ENCODE data around the gene HNRNPH1. TPM values are rescaled to one million over a fixed set of nuclear protein-coding genes. Genes with fewer than 3 reads are reported as not detected.

The HNRNPH1 gene
- total RNA-seq, 2 experiments from 2014 or later = 811 to 1,007 TPM

DNA sequence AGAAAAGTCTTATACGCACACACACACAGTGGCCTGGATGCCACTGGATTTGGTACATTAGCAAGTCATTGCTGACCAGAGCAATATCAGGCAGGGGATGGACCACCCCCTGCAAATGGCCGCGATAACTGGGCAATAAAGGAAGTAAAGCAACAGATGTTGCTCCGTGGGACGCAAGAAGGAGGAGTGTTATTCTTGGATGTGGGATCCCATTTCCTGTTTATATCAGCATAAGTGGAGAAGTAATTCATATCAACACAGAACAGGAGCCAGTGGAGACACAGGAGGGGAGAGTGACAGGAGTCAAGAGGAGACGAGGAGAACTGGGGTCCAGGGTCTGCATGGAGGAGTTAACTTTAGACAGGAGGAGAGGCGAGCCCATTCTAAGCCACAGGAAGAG, 54.8 kb downstream of the HNRNPH1 start:
- H3K27me3 Mint-ChIP-seq = no peaks in the 10 kb centered on the region
- H3K4me3 Mint-ChIP-seq = no peak overlapping the region
- no peaks in the 10 kb centered on the region for H3K9me3 Mint-ChIP-seq (ENCODE audit: low read depth)
- no peak for ATAC-seq
- H3K4me1 Mint-ChIP-seq = no peaks in the 10 kb centered on the region
- CTCF ChIA-PET = no interaction called here
- no peak for DNase-seq
- peak overlapping the region; percentile 38 for H3K27ac Mint-ChIP-seq
- H3K36me3 Mint-ChIP-seq = peaks cover 30% of the 10 kb centered on the region

DNA sequence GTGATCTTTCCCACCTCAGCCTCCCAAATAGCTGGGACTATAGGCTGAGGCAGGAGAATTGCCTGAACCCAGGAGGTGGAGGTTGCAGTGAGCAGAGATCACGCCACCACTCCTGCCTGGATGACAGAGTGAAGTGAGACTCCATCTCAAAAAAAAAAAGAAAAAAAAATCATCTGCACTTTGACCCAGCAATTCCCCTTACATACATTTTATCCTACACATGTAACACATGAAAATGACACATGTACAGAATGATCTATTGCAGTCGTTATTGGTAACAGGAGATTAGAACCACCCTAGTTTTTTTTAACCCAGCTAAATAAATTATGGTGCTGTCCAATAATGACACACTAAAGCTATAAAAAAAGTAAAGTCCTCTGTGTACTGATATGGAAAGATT, 58.9 kb downstream of the HNRNPH1 start:
- Mint-ChIP-seq H3K27me3 (no peaks in the 10 kb centered on the region), H3K9me3 (ENCODE audit: low read depth) (no peaks in the 10 kb centered on the region), H3K36me3 (peaks cover 39% of the 10 kb centered on the region), H3K4me1 (peaks cover 3% of the 10 kb centered on the region), H3K4me3 (no peak overlapping the region), H3K27ac (no peak overlapping the region)
- ATAC-seq (no peak), DNase-seq (no peak)
- CTCF ChIA-PET = no interaction called here

Other genes with a start within 250 kb of the HNRNPH1 start
- 10 to 100 TPM; 37.4 to 37.9 TPM for gene RUFY1, start 73.1 kb downstream of the HNRNPH1 start, total RNA-seq
- under 1 TPM in 1 of 2 experiments, not detected in 1; 0.59 TPM for gene CBY3, start 57.4 kb upstream of the HNRNPH1 start, total RNA-seq
- 100 to 1,000 TPM; 273 to 457 TPM for gene CANX, start 75.3 kb upstream of the HNRNPH1 start, total RNA-seq
- 10 to 100 TPM; 34.7 to 34.9 TPM for gene MAML1, start 109.2 kb upstream of the HNRNPH1 start, total RNA-seq
- 1 to 10 TPM in 1 of 2 experiments, under 1 TPM in 1; 0.91 to 1.5 TPM for gene LTC4S, start 170.3 kb upstream of the HNRNPH1 start, total RNA-seq
- 100 to 1,000 TPM; 100 to 116 TPM for gene MGAT4B, start 183.2 kb upstream of the HNRNPH1 start, total RNA-seq
- gene SQSTM1, start 197.2 kb upstream of the HNRNPH1 start, total RNA-seq = 100 to 1,000 TPM; 130 to 198 TPM
- 10 to 100 TPM; 20.2 to 21.4 TPM for gene MRNIP, start 235.1 kb upstream of the HNRNPH1 start, total RNA-seq

Data from activated CD8-positive, alpha-beta memory T cell treated with anti-CD3 and anti-CD28 coated beads, Interleukin-2, amount 10 ng/mL, durations not matched to agents 7 days and 5 days (primary cell).